SU-DHL-6 (cell line): ENCODE data around the gene SPECC1.
"Not testable (repeated sequence)": the region's sequence is repeated elsewhere in the genome, so short reads cannot be mapped to it uniquely, and the experiment has no call there.

Experiments
- H2AFZ ChIP-seq: fragments of 200-600 bp; sonication (generic); 2 replicates; pipeline ENCODE4 v1.6.1; 2014; ENCODE audit warnings: low read depth, mild to moderate bottlenecking, moderate library complexity, mixed read lengths, antibody characterized with exemption, low read length; ENCODE audit not compliant: severe bottlenecking
- H3F3A ChIP-seq: fragments of 200-600 bp; shearing (Covaris generic); 2 replicates; pipeline ENCODE4 v1.6.0; 2016; ENCODE audit warnings: antibody characterized with exemption, mild to moderate bottlenecking; ENCODE audit not compliant: insufficient read depth
- H3K27ac ChIP-seq: fragments of 200-600 bp; sonication (generic); 2 replicates; pipeline ENCODE4 v1.5.1; 2016; ENCODE audit warnings: low read depth, mild to moderate bottlenecking, low read length, moderate library complexity, mixed read lengths
- H3K27me3 ChIP-seq: fragments of 200-600 bp; sonication (generic), shearing (Covaris generic); 2 replicates; pipeline ENCODE4 v1.6.0; 2014; ENCODE audit warnings: mild to moderate bottlenecking, low read length
- H3K36me3 ChIP-seq: fragments of 200-600 bp; sonication (generic); 2 replicates; pipeline ENCODE4 v1.6.1; 2014; ENCODE audit warnings: mild to moderate bottlenecking, low read length, mixed read lengths
- H3K4me2 ChIP-seq: fragments of 300-600, 200-600 bp; shearing (Covaris generic), sonication (generic); 2 replicates; pipeline ENCODE4 v1.6.0; 2014; ENCODE audit warnings: low read length, low read depth, mild to moderate bottlenecking; ENCODE audit not compliant: poor library complexity, severe bottlenecking
- H3K4me3 ChIP-seq: fragments of 200-600 bp; sonication (generic); 2 replicates; pipeline ENCODE4 v1.5.1; 2014; ENCODE audit warnings: antibody characterized with exemption, low read length, mild to moderate bottlenecking, mixed read lengths; ENCODE audit not compliant: insufficient read depth, poor library complexity, severe bottlenecking
- H3K79me2 ChIP-seq: fragments of 200-600 bp; sonication (generic); 2 replicates; pipeline ENCODE4 v1.6.1; 2014; ENCODE audit warnings: mild to moderate bottlenecking, low read length, moderate library complexity; ENCODE audit not compliant: insufficient read depth
- H3K9ac ChIP-seq: fragments of 200-600 bp; sonication (generic); 2 replicates; pipeline ENCODE4 v1.7.0; 2014; ENCODE audit warnings: mild to moderate bottlenecking, low read length
- H3K9me2 ChIP-seq: fragments of 200-600 bp; sonication (generic); replicated peaks from 2 replicates; pipeline ENCODE4 v1.6.1; 2014; ENCODE audit warnings: low read length; ENCODE audit not compliant: insufficient read depth
- H3K9me3 ChIP-seq: fragments of 200-600 bp; sonication (generic); 2 replicates; pipeline ENCODE4 v1.6.1; 2014; ENCODE audit warnings: low read length, mixed read lengths; ENCODE audit not compliant: insufficient read depth
- H4K20me1 ChIP-seq: fragments of 200-600 bp; sonication (generic); 2 replicates; pipeline ENCODE4 v1.6.1; 2014; ENCODE audit warnings: low read depth, mild to moderate bottlenecking, antibody characterized with exemption, low read length, moderate library complexity, mixed read lengths
- EZH2phosphoT487 ChIP-seq: fragments of 200-600 bp; sonication (generic), shearing (Covaris generic); conservative IDR thresholded peaks from 2 replicates; pipeline ENCODE4 v1.6.1; 2018; ENCODE audit warnings: mild to moderate bottlenecking, antibody characterized with exemption, low read length, moderate library complexity, mixed read lengths
- TF ChIP-seq, protein P1 (sequence below): fragments of 200-600 bp; sonication (generic); IDR thresholded peaks from one replicate; pipeline ENCODE4 v1.5.1; 2017; ENCODE audit warnings: antibody characterized with exemption, mild to moderate bottlenecking, low read length, moderate library complexity; ENCODE audit not compliant: insufficient read depth, poor library complexity, severe bottlenecking

The SPECC1 gene

DNA sequence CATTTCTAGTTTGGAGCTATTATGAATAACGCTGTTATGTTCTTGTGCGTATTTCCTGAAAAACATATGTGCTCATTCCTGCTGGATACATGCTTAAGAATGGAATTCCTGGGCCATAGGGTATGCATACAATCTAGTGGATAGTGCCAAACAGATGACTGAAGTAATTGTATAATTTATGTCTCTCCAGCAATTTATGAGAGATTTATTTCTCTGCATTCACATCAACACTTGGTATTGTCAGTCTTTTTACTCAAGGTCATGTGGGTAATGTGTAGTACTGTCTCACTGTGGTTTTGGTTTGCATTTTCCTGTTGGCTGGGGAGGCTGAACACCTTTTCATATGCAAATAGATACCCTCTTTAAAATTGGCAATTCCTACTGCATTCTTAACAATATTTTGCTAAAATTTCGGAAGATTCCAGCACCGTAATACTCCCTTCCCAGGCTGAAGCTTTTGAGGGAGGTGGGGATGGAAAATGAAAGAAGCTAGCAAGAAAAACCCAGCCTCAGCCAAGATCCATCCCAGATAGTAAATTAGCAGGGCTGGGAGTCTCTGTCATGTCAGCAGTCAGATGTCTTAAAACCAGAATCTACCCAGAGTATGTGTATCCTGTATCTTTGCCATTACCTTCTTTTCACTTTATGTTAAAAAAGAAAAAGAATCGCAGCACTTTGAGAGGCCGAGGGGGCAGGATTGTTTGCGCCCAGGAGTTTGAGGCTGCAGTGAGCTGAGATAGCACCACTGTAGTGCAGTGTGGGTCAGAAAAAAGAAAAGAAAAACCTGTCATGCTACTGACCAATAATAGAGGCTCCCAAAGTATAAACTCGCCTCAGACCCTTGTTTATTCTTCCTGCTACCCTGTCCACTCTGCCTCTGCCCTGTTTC lies 253.3 kb downstream of the SPECC1 start:
- TF ChIP-seq EZH2phosphoT487 = no peak
- TF ChIP-seq, protein P1, sequence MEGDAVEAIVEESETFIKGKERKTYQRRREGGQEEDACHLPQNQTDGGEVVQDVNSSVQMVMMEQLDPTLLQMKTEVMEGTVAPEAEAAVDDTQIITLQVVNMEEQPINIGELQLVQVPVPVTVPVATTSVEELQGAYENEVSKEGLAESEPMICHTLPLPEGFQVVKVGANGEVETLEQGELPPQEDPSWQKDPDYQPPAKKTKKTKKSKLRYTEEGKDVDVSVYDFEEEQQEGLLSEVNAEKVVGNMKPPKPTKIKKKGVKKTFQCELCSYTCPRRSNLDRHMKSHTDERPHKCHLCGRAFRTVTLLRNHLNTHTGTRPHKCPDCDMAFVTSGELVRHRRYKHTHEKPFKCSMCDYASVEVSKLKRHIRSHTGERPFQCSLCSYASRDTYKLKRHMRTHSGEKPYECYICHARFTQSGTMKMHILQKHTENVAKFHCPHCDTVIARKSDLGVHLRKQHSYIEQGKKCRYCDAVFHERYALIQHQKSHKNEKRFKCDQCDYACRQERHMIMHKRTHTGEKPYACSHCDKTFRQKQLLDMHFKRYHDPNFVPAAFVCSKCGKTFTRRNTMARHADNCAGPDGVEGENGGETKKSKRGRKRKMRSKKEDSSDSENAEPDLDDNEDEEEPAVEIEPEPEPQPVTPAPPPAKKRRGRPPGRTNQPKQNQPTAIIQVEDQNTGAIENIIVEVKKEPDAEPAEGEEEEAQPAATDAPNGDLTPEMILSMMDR = no peak
- no peak overlapping the region for H3K27ac ChIP-seq
- H3K4me2 ChIP-seq = no peak overlapping the region

DNA sequence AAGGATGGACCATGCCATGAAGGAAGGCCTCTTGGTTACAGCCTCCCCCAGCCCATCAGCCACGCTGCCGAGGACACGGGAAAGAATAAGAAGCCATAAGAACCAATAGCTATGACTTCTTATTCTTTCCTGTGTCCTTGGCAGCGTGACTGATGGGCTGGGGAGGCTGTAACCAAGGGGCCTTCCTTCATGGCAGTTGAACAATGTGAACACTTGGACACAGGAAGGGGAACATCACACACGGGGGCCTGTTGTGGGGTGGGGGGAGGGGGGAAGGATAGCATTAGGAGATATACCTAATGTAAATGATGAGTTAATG lies 253.9 kb downstream of the SPECC1 start:
- not testable (repeated sequence) for H3K9me3 ChIP-seq, H3K79me2 ChIP-seq, H3K9me2 ChIP-seq, H3K36me3 ChIP-seq, H3K27me3 ChIP-seq, H3K4me2 ChIP-seq, H3K27ac ChIP-seq, H4K20me1 ChIP-seq, H3K9ac ChIP-seq, H3F3A ChIP-seq, H2AFZ ChIP-seq, H3K4me3 ChIP-seq

More for the DNA sequence above, 253.3 kb downstream of the SPECC1 start:
- Histone ChIP-seq H3K36me3 (no peaks in the 10 kb centered on the region), H3K9me2 (no peaks in the 10 kb centered on the region), H3F3A (no peaks in the 10 kb centered on the region), H3K9me3 (no peaks in the 10 kb centered on the region), H3K9ac (no peak overlapping the region), H3K4me3 (no peak overlapping the region), H4K20me1 (no peaks in the 10 kb centered on the region), H3K79me2 (no peaks in the 10 kb centered on the region), H2AFZ (no peak overlapping the region), H3K27me3 (no peaks in the 10 kb centered on the region)

DNA sequence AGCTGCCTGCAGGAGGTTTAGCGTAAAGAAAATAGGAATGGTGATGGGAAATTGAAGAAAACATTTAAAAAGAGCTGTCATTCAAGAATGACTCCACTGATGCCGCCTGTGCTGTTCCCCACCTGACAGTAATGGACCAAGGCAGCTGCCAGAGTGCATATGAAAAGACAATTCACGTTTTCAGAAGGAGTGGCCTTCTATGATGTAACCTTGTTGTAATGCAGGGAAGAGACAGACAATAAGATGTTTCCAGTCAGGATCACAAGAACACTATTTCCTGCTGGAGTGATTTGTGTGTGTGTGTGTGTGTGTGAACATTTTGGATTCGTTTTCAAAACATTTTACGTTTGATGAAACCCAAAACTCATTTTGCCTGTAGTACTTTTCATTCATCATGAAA lies 254.4 kb downstream of the SPECC1 start:
- Histone ChIP-seq H3K36me3 (no peaks in the 10 kb centered on the region), H3K9me3 (no peaks in the 10 kb centered on the region), H2AFZ (no peak overlapping the region)

DNA sequence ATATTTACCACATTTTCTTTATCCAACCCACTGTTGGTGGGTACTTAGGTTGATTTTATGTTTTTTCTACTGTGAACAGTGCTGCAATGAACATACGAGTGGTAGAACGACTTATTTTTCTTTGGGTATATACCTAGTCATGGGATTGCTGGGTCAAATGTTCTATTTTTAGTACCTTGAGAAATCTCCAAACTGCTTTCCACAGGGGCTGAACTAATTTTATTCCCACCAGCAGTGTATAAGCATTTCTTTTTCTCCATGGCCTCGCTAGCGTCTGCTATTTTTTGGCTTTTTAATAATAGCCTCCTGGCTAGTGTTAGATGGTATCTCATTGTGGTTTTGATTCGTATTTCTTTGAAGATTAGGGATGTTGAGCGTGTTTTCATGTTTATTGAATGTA lies 255.8 kb downstream of the SPECC1 start:
- no peak overlapping the region for H3K4me3 ChIP-seq
- H3K9me2 ChIP-seq = no peaks in the 10 kb centered on the region
- no peak for TF ChIP-seq EZH2phosphoT487
- TF ChIP-seq, protein P1 = no peak
- H3K27me3 ChIP-seq = no peaks in the 10 kb centered on the region
- H3F3A ChIP-seq = no peaks in the 10 kb centered on the region
- H3K27ac ChIP-seq = no peak overlapping the region
- H3K9me3 ChIP-seq = no peaks in the 10 kb centered on the region
- H3K36me3 ChIP-seq = no peaks in the 10 kb centered on the region
- no peak overlapping the region for H2AFZ ChIP-seq
- no peak overlapping the region for H3K9ac ChIP-seq
- H3K4me2 ChIP-seq = no peak overlapping the region
- H4K20me1 ChIP-seq = no peaks in the 10 kb centered on the region
- no peaks in the 10 kb centered on the region for H3K79me2 ChIP-seq

More for the DNA sequence above, 254.4 kb downstream of the SPECC1 start:
- no peak overlapping the region for H3K4me3 ChIP-seq
- no peaks in the 10 kb centered on the region for H3K27me3 ChIP-seq
- H3K9me2 ChIP-seq = no peaks in the 10 kb centered on the region
- H3K9ac ChIP-seq = no peak overlapping the region
- H3K27ac ChIP-seq = no peak overlapping the region
- no peaks in the 10 kb centered on the region for H3F3A ChIP-seq
- no peak overlapping the region for H3K4me2 ChIP-seq
- no peaks in the 10 kb centered on the region for H3K79me2 ChIP-seq
- TF ChIP-seq, protein P1 = no peak
- no peak for TF ChIP-seq EZH2phosphoT487
- no peaks in the 10 kb centered on the region for H4K20me1 ChIP-seq
